HG03342 (cell line): Measurements from ENCODE around the gene DBF4.
"Not testable (repeated sequence)": the region's sequence is repeated elsewhere in the genome, so short reads cannot be mapped to it uniquely, and the experiment has no call there.

Experiments
- ATAC-seq: cut with Tn5 transposase; IDR thresholded peaks from one replicate; pipeline ENCODE4 v1.9.1; 2021; ENCODE audit warnings: mild to moderate bottlenecking, moderate library complexity; ENCODE audit not compliant: unreplicated experiment

Gene DBF4

GRCh38 chr7:87945926-87946325 is 69.6 kb downstream of the DBF4 start:
- not testable (repeated sequence) for ATAC-seq

- ATAC-seq = no peak
Measured at GRCh38 chr7:87948371-87948770, 72.1 kb downstream of the DBF4 start.
